Measurements from ENCODE around the gene ACTG2. TPM values are rescaled to one million over a fixed set of nuclear protein-coding genes. Genes with fewer than 3 reads are reported as not detected.

The ACTG2 gene
- 0.39 and 0.98 TPM in 2 replicates for total RNA-seq

GRCh38 chr2:73892631-73893329 is at the start of gene ACTG2:
Gene ACTG2 (plus strand): TSS chr2:73893008. CDS start chr2:73901312, 8,304 bp downstream.

GRCh38 chr2:73926493-73927327 is 33.9 kb downstream of the ACTG2 start, which contains the start of gene DGUOK:
Gene DGUOK (plus strand): TSS chr2:73926880. CDS start chr2:73926911, 31 bp downstream.

Small RNAs within 50 kb of the gene (small RNA-seq; reads per million reads assigned to genes)
- gene RNA5SP97 = not detected

Other genes starting within 250 kb of the ACTG2 start
- gene TPRKB, start 155.7 kb upstream of the ACTG2 start, total RNA-seq = 20.8 and 33.3 TPM in 2 replicates
- 33.0 and 75.5 TPM in 2 replicates for gene DUSP11, start 112.9 kb upstream of the ACTG2 start, total RNA-seq
- gene C2orf78, start 108.8 kb upstream of the ACTG2 start, total RNA-seq = not detected in 2 replicates
- 21.2 and 37.1 TPM in 2 replicates for gene STAMBP, start 64.0 kb upstream of the ACTG2 start, total RNA-seq
- gene DGUOK, start 33.9 kb downstream of the ACTG2 start, total RNA-seq = 60.5 and 63.3 TPM in 2 replicates
- gene TET3, start 91.9 kb downstream of the ACTG2 start, total RNA-seq = 9.2 and 13.0 TPM in 2 replicates

Measured in placental epithelial cell (primary cell).